Measurements from ENCODE around the gene E4F1. TPM values are rescaled to one million over a fixed set of nuclear protein-coding genes. Genes with fewer than 3 reads are reported as not detected.

E4F1 gene
- total RNA-seq, 1 donor from 2014 or later: 21.0 TPM

DNA sequence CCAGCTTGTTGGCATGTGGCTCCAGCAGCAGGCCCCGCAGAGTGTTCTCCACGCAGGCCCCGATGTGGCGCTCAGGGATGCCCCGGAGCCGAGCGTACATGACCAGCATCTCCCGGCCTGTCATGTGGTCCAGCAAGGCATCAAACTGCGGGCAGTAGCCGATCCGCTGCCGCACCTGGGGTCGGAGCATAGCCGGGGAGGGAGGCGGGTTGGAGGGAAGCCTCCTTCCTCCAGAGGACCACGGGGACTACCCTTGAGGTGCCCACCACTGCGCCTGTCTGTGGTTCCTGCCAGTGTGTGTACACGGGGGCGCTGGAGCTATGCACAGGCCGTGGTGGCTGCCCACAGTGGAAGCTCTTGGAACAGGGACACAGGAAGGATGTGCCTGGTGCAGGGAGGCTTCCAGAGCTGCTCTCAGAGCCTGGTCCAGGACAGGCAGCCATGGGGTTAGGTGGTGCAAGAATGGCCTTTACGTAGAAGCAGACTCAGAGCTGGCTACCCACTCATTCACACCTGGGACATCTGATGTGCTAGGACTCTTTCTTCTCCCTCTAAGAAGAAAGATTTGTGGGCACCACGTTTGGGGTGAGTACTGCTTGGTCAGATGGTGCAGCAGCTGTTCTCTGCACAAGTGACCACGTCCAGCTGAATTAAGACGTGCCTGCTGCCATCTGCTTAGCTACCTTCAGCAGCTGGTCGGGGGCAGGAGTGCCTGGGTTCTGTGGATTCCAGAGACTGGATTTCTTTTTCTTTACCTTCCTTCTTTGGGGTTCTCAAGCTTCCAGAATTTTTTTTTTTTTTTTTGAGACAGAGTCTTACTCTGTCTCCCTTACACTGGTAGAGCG, 55.8 kb downstream of the E4F1 start:
- DNase-seq (no peak), ATAC-seq (no peak)
- intact Hi-C loops (cut with DNase I): no loop called here
- TF ChIP-seq, protein P1, sequence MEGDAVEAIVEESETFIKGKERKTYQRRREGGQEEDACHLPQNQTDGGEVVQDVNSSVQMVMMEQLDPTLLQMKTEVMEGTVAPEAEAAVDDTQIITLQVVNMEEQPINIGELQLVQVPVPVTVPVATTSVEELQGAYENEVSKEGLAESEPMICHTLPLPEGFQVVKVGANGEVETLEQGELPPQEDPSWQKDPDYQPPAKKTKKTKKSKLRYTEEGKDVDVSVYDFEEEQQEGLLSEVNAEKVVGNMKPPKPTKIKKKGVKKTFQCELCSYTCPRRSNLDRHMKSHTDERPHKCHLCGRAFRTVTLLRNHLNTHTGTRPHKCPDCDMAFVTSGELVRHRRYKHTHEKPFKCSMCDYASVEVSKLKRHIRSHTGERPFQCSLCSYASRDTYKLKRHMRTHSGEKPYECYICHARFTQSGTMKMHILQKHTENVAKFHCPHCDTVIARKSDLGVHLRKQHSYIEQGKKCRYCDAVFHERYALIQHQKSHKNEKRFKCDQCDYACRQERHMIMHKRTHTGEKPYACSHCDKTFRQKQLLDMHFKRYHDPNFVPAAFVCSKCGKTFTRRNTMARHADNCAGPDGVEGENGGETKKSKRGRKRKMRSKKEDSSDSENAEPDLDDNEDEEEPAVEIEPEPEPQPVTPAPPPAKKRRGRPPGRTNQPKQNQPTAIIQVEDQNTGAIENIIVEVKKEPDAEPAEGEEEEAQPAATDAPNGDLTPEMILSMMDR (IDR thresholded peaks at IDR 0.05): no peak
- H3K27me3 ChIP-seq (ENCODE audit: low read depth): no peaks in the 10 kb centered on the region
- no peak overlapping the region for H3K27ac ChIP-seq
- peaks cover 75% of the 10 kb centered on the region for H3K36me3 ChIP-seq
- H3K4me1 ChIP-seq: no peaks in the 10 kb centered on the region
- no peak overlapping the region for H3K4me3 ChIP-seq
- no peaks in the 10 kb centered on the region for H3K9me3 ChIP-seq

DNA sequence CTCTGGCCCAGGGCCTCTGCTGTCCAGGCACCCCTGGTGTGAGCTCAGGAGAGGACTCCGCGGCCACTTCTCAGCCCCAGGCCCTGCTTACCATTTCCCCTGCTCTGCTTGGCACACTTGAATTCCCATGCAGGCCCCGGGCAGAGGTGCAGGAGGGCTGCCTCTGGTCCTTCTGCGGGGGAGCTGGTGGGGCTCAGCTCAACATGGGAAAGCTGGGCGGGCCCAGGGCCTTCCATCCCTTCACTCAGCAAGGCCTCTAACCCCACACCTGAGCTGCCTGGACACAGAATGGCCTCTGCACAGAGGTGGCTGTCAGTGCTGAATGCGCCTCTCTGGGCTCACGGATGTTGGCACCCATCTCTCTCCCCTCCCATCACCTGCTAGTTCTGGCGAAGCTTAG, 57.1 kb downstream of the E4F1 start:
- DNase-seq: no peak
- H3K27ac ChIP-seq: no peak overlapping the region
- ATAC-seq: no peak
- TF ChIP-seq, protein P1 (IDR thresholded peaks at IDR 0.05): no peak
- no peaks in the 10 kb centered on the region for H3K9me3 ChIP-seq
- intact Hi-C loops (cut with DNase I): no loop called here
- no peaks in the 10 kb centered on the region for H3K4me1 ChIP-seq
- no peak overlapping the region for H3K4me3 ChIP-seq
- peaks cover 88% of the 10 kb centered on the region for H3K36me3 ChIP-seq
- H3K27me3 ChIP-seq (ENCODE audit: low read depth): no peaks in the 10 kb centered on the region

DNA sequence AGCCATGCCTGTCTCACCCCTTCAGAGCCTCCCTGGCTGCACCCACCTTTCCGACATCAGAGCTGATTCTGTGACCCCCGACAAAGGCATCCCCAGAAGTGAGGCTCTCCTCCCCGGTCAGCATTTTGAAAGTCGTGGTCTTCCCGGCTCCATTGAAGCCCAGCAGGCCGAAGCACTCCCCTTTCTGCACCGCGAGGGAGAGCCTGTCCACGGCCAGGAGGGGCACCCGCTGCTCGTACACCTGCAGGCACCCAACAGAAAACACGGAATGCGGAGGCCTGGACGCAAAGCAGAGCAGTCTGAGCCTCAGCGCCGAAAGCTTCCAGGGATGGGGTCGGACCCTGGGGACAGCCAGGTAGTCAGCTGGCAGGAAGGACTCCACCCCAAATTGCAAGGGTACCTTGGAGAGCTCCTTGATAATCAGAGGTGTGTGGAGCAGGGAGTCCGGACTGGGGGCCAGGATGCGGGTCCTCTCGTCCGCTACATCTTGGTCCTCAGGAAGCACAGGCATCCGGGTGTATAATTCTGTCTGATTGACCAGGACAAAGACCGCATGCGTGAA, 57.7 kb downstream of the E4F1 start:
- H3K27me3 ChIP-seq (ENCODE audit: low read depth): no peaks in the 10 kb centered on the region
- no peak for DNase-seq
- no peaks in the 10 kb centered on the region for H3K4me1 ChIP-seq
- ATAC-seq: no peak
- TF ChIP-seq, protein P1 (IDR thresholded peaks at IDR 0.05): no peak
- H3K9me3 ChIP-seq: no peaks in the 10 kb centered on the region
- intact Hi-C loops (cut with DNase I): no loop called here
- peaks cover 89% of the 10 kb centered on the region for H3K36me3 ChIP-seq
- no peak overlapping the region for H3K27ac ChIP-seq
- H3K4me3 ChIP-seq: no peak overlapping the region

DNA sequence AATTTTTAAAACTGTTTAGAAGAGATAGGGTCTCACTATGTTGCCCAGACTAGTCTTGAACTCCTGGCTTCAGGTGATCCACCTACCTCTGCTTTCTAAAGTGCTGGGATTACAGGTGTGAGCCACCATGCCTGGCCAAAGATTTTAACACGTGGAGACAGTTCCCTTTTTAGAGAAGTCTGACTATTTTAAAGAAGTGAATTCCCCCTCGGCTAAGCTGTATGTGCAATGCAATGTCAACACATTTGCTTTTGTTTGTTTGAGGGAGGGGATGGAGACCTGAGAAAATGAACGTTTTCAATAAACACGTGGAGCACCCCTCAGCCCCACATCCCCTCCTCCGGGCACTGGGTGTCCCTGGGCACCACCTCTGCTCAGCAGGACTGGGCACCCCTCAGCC, 58.9 kb downstream of the E4F1 start:
- no peaks in the 10 kb centered on the region for H3K9me3 ChIP-seq
- TF ChIP-seq, protein P1 (IDR thresholded peaks at IDR 0.05): no peak
- no peaks in the 10 kb centered on the region for H3K4me1 ChIP-seq
- intact Hi-C loops (cut with DNase I): no loop called here
- no peak for DNase-seq
- H3K36me3 ChIP-seq: peaks cover 89% of the 10 kb centered on the region
- H3K27me3 ChIP-seq (ENCODE audit: low read depth): no peaks in the 10 kb centered on the region
- H3K4me3 ChIP-seq: no peak overlapping the region
- no peak for ATAC-seq
- no peak overlapping the region for H3K27ac ChIP-seq

DNA sequence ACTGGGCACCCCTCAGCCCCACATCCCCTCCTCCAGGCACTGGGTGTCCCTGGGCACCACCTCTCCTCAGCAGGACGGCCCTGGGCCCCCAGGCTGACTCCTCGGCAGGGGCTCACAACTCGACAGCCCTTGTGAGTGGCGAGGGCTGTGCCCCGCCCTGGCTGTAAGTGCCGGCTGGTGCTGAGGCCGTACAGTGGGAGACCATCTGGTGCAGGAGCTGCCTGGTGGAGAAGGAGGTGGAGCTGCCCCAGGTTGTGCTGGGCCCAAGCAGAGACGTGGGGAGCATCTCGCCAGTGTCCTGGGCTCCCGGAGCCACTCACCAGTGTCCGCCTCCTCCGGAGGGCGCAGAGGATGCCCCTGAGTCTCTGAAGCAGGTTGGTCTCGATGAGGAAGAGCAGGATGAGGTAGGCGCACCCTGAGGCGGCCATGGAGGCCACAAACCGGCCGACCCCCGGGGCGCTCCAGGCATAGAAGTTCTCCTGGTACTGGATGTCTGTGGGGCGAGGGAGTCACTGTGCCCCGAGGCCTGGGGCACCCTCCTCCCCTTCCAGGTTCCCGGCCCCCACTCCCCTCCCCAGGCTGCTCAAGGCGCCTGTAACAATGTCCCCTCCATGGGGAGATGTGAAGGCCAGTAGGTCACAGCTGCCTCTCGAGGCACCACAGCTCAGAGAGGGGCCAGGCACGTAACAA, 59.6 kb downstream of the E4F1 start:
- Histone ChIP-seq H3K27ac (no peak overlapping the region), H3K4me1 (no peaks in the 10 kb centered on the region), H3K4me3 (no peak overlapping the region), H3K9me3 (no peaks in the 10 kb centered on the region), H3K27me3 (ENCODE audit: low read depth) (no peaks in the 10 kb centered on the region), H3K36me3 (peaks cover 89% of the 10 kb centered on the region)
- DNase-seq: no peak
- no peak for ATAC-seq
- intact Hi-C loops (cut with DNase I): no loop called here
- TF ChIP-seq, protein P1 (IDR thresholded peaks at IDR 0.05): no peak

Measured in lower lobe of right lung (tissue), 2 donors.